KBM-7 (cell line): ENCODE results near the gene LRRC32.

Experiments used
- DNase-seq: peaks from one replicate; pipeline ENCODE4 v3.0.0-alpha.2; 2015
- in situ Hi-C: fragments of 300-500 bp; cut with MboI; formaldehyde crosslinking; loops from 2 replicates; pipeline ENCODE4 v1.14.3; 2020; ENCODE audit warnings: low sequenced_read_pairs, low pct_unique_long_range_greater_than_20kb, mixed read lengths

The LRRC32 gene

GRCh38 chr11:76668362-76669155 lies 2.0 kb downstream of the LRRC32 start:
- DNase-seq, result no peak
- in situ Hi-C loops, result no loop called here

GRCh38 chr11:76667856-76668255 lies 2.7 kb downstream of the LRRC32 start:
- in situ Hi-C loops, result no loop called here
- no peak for DNase-seq

- in situ Hi-C loops, result no loop called here
- no peak for DNase-seq
Measured at GRCh38 chr11:76667271-76667818, 3.2 kb downstream of the LRRC32 start.

- in situ Hi-C loops, result no loop called here
- no peak for DNase-seq
Measured at GRCh38 chr11:76666830-76667229, 3.7 kb downstream of the LRRC32 start.

- in situ Hi-C loops, result no loop called here
- no peak for DNase-seq
Measured at GRCh38 chr11:76666408-76666807, 4.1 kb downstream of the LRRC32 start.

GRCh38 chr11:76665921-76666351 lies 4.6 kb downstream of the LRRC32 start:
- DNase-seq, result no peak
- in situ Hi-C loops, result no loop called here

GRCh38 chr11:76665172-76665571 lies 5.4 kb downstream of the LRRC32 start:
- in situ Hi-C loops, result no loop called here
- no peak for DNase-seq

GRCh38 chr11:76664578-76665061 lies 5.9 kb downstream of the LRRC32 start:
- in situ Hi-C loops, result no loop called here
- DNase-seq, result peak; percentile 68

GRCh38 chr11:76663912-76664440 lies 6.6 kb downstream of the LRRC32 start:
- DNase-seq, result no peak
- in situ Hi-C loops, result no loop called here

GRCh38 chr11:76663486-76663810 lies 7.1 kb downstream of the LRRC32 start:
- in situ Hi-C loops, result no loop called here
- no peak for DNase-seq

- in situ Hi-C loops, result no loop called here
Measured at GRCh38 chr11:76662656-76663485, 7.7 kb downstream of the LRRC32 start.

GRCh38 chr11:76661834-76662434 lies 8.6 kb downstream of the LRRC32 start:
- in situ Hi-C loops, result no loop called here
- no peak for DNase-seq

More at GRCh38 chr11:76662656-76663485, 7.7 kb downstream of the LRRC32 start:
- no peak for DNase-seq

GRCh38 chr11:76661306-76661751 lies 9.2 kb downstream of the LRRC32 start:
- DNase-seq, result no peak
- in situ Hi-C loops, result no loop called here

- in situ Hi-C loops, result no loop called here
- DNase-seq, result no peak
Measured at GRCh38 chr11:76660533-76661305, 9.8 kb downstream of the LRRC32 start.

GRCh38 chr11:76659672-76660532 lies 10.6 kb downstream of the LRRC32 start:
- DNase-seq, result no peak
- in situ Hi-C loops, result no loop called here

- no peak for DNase-seq
- in situ Hi-C loops, result no loop called here
Measured at GRCh38 chr11:76658651-76659650, 11.6 kb downstream of the LRRC32 start.

- DNase-seq, result no peak
- in situ Hi-C loops, result no loop called here
Measured at GRCh38 chr11:76658231-76658630, 12.3 kb downstream of the LRRC32 start.
